ENCODE measurements around the gene SLC34A2.
"Not testable (repeated sequence)": the region's sequence is repeated elsewhere in the genome, so short reads cannot be mapped to it uniquely, and the experiment has no call there.

The SLC34A2 gene, protein sequence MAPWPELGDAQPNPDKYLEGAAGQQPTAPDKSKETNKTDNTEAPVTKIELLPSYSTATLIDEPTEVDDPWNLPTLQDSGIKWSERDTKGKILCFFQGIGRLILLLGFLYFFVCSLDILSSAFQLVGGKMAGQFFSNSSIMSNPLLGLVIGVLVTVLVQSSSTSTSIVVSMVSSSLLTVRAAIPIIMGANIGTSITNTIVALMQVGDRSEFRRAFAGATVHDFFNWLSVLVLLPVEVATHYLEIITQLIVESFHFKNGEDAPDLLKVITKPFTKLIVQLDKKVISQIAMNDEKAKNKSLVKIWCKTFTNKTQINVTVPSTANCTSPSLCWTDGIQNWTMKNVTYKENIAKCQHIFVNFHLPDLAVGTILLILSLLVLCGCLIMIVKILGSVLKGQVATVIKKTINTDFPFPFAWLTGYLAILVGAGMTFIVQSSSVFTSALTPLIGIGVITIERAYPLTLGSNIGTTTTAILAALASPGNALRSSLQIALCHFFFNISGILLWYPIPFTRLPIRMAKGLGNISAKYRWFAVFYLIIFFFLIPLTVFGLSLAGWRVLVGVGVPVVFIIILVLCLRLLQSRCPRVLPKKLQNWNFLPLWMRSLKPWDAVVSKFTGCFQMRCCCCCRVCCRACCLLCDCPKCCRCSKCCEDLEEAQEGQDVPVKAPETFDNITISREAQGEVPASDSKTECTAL

DNA sequence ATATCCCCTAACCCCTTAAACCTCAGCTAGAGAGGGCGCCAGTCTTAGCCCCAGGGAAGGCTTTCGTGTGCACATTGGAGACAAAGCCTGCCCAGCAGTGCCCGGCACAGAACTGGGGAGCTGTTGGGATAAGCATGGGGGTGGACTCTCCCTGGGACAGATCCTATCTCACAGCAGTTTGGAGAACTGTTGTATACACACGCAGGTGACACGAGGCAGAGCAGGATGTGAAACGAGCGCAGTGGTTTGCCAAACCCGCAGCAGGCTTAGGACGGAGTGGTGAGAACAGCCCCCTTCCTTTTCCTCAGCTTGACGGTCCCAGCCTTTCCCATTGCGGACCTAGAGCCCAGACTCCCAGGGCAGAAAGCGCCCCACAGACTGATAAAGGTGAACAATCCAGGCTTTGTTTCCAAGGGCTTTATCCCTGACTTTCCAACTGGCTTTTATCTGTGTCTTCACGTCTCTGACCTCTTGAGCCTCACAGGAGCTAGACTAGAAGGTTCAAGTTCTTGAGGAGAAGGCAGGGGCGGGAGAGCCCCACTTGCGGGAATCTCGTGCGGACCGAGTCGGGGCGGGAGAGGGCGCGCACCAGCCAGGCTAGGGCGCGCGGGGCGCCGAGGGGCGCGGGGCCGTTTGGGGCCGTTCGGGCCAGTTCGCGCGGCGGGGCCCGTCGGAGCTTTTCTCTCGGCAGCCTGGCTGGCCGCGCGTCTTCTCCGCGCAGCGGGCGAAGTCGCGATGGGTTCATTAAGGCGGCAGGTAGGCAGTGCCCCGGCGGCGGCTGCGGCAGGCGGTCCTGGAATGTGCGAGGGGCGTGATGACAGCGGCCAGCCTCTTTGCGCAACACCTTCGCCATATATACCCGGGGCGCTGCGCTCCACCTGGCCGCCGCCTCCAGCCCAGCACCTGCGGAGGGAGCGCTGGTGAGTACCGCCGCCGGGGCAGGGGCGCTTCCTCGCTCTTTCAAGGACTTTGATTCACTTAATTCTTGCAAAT is at the start of gene SLC34A2:
Gene SLC34A2, plus strand, starts transcription at position 881 of the 993 bp plus-strand sequence. CDS start 6,650 bp downstream, outside the sequence.
- no peak for DNase-seq

DNA sequence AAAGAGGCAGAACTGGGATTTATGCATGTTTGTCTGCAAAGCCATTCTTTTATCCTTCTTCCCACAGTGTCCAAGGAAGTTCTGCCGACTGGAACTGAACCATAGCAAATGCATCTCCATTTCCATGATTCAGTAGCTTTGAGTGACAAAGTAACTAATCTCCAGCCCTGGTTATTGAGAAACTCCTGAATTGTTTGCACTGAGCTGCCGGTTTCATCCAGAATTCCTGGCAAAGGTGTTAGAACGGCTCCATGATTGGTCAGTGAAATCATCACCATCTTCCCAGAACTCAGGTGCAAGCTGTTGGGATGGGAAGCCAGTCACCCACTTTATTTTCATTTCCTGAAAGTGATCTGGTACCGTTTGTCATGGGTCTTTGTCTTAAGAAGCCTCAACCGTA is 47.0 kb upstream of the SLC34A2 start:
- no peak for DNase-seq

DNA sequence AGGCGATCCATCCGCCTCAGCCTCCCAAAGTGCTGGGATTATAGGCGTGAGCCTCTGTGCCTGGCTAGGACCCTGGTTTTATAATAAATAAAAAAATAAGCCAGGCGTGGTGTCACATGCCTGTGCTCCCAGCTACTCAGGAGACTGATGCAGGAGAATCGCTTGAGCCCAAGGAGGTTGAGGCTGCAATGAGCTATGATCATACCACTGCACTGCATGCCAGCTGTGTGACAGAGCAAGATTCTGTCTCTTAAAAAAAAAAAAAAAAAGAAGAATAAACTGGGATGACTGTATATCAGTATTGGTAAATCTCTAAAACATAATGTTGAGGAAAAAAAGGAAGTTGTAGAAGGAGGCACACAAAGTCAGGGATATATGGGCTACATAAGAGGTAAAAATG is 45.7 kb upstream of the SLC34A2 start:
- no peak for DNase-seq

DNA sequence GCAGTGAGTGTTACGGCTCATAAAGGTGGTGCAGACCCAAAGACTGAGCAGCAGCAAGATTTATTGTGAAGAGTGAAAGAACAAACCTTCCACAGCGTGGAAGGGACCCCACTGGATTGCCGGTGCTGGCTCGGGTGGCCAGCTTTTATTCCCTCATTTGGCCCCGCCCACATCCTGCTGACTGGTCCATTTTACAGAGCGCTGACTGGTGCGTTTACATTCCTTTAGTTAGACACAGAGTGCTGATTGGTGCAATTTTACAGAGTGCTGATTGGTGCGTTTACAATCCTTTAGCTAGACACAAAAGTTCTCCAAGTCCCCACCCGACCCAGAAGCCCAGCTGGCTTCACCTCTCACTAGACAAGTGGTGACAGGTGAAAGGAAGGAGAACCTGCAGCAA is 42.0 kb upstream of the SLC34A2 start:
- not testable (repeated sequence) for DNase-seq

DNA sequence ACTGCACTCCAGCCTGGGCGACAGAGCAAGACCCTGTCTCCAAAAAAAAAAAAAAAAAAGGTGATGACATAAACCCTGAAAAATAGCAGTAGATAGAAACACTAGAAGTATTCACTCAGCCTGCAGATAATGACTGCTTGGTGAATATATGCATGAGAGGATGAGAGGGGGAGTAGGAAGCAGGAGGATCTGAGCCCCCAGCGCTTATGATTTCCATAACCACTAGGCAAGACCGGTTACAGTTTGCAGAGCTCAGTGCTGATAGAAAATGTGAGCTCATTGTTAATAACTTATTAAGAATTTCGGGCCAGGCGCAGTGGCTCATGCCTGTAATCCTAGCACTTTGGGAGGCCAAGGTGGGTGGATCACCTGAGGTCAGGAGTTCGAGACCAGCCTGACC is 40.8 kb upstream of the SLC34A2 start:
- no peak for DNase-seq

DNA sequence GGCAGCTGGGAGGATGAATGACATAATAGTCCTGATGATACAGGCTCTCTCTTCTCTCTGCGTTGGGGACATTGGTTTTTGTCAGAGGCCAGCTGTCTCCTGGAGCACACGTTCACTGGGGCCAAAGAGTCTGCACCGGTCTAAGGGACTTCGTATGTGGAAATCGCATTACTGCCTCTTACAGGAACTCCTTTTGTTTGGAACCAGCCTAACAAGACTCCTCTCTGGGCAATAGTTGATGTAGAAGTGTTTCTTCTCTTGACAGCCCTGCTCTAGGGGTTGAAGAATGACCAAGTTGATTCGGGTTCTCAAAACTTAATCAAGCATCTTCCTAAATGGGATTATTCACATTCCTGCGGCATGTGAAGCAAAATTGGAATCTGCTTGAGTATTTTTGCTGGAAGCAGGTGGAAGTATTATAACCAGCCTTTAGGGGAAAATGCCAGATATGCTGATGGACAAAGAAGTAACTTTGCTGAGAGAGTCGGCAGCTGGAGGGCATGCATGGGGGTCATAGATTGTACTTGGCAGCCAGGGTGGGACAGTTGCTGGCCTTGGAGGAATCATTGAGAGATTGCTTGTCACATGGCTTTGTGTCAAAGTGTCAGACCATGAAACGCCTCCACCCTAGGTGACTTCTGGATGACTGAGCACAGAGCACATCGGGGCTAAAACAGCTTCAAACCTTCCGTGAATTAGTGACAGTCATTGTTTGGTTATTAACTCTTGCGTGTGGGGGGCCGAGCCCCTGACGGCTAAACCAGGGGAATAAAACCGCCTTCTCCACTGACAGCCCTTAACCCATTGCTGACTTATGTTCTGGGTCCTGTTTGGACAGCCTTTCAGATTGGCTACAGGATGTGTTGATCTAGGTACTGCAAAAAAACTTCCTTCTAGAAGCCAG is 34.4 kb upstream of the SLC34A2 start:
- no peak for DNase-seq

DNA sequence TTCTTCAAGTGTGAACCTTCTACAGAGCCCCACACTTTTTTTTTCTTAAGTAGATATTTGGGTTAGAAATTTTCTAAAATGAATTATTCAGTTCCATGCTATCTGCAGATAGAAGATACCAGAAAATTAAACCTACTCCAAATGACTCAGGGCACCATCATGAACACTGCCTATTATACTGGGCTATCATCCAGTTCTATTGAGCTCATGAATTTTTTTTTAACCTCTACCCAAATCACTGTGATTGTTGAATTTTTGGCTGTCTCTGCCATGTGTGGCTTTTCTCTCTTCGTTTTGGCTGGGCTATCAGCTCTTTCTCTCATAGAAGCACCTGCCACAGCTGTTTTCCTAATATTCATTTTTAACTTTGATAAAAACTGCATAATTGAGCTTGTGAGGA is 31.0 kb upstream of the SLC34A2 start:
- no peak for DNase-seq

DNA sequence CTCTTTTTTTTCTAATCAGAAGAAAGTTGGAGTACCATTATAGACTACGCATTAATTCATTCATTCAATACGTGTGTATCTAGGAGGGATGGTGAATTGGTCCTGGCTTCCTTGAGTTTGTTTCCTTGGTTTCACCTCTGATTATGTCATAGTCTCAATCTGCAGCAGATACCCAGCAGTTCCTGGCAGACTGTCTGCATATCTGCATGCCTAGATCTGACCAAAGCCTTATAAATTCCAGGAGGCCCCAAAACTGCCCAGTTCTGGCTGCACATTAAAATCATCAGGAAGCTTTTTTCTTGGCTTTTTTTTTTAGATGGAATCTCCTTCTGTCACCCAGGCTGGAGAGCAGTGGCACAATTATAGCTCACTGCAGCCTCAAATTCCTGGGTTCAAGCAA is 27.2 kb upstream of the SLC34A2 start:
- no peak for DNase-seq

DNA sequence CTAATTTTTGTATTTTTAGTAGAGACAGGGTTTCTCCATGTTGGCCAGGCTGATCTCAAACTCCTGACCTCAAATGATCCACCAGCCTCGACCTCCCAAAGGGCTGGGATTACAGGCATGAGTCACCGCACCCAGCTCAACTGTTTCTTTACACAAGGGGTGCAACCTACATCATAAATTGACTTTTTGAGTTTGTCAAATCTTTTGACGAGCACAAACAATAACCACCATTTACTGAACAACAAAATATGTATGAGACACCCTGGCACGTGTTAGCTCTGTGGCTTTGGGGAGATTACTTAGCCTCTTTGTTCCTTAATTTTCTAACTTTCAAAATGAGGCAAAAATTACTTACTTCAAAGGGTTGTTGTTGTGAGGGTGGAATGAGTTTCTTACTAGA is 23.5 kb upstream of the SLC34A2 start:
- DNase-seq, result no peak

DNA sequence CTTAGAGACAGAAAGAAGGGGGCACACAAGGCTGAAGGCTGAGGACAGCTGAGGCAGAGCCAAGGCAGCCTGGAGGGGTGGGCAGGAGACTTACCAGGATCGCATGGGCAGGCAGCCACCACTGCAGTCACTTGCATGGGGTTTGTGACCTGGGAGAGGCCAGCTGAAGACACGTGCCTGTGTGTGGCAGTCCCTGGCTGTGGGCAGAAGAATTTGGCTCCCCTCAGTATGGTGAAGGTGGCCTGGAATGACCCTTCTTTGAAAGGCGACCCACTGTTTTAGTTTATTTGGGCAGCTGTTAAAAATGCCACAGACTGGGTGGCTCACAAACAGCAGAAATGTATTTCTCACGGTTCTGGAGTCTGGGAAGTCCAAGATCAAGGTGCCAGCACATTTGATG is 22.1 kb upstream of the SLC34A2 start:
- no peak for DNase-seq

DNA sequence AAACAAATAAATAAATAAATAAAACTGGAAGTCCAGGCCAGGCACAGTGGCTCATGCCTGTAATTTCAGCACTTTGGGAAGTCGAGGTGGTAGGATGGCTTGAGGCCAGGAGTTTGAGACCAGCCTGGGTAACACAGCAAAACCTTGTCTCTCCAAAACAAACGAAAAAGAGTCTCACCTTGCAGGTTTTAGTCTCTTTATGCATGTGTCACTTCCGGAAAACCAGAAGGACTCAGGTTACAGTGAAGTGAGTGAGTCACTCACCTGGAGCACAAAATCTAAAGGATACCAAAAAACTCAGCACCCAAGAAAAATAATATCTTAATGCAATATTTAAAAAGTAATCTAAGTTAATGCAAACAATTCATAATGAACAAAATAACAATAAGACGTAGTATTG is 20.1 kb upstream of the SLC34A2 start:
- DNase-seq, result no peak

DNA sequence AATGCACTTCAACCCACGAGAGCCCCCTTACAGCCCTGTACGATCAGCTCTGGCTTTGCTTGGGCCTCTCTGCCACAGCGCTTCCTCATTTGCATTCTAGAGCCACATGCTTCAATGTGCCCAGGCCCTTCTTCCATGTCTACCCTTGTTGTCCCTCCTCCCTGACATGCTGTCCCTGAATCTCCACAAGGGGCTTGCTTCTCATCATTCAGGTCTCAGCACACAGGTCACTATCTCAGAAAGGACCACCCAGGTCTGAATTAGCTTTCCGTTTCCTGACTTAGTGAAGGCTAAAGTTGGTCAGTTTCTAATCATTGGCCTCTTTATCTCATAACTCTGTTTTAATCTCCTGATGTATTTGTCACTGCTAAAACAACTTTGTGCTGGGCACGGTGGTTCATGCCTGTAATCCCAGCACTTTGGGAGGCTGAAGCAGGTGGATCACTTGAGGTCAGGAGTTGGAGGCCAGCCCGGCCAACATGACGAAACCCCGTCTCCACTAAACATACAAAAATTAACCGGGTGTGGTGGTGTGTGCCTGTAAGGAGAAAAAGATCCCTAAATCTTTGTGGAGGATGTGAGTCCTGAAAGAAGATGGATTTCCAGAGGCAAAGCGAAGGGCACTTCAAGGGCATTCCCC is 17.9 kb upstream of the SLC34A2 start:
- no peak for DNase-seq

DNA sequence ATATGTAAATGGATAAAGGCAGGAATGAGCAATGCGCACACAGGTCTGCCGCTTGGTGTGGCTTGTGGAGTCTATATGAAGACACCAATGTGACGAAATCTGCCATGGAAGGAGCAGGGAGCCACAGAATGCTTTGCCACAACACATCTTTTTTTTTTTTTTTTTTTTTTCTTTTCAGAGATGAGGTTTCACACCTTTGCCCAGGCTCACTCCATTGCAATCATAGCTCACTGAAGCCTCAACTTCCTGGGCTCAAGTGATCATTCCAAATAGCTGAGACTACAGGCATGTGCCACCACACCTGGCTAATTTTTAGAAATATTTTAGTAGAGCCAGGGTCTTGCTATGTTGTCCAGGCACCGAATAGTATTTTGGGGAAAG is 17.4 kb upstream of the SLC34A2 start:
- no peak for DNase-seq

DNA sequence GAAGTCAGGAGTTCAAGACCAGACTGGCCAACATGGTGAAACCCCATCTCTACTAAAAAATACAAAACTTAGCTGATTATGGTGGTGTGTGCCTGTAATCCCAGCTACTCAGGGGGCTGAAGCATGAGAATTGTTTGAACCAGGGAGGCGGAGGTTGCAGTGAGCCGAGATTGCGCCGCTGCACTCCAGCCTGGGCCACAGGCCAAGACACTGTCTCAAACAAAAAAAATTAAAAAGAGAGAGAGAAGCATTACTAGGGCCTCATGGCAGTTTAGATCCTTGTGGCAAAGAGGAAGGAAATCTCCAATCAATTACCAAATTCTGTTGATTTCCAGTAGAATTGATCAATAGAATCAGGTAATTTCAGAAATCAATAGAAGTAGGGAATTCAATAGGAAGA is 16.8 kb upstream of the SLC34A2 start:
- DNase-seq, result no peak

DNA sequence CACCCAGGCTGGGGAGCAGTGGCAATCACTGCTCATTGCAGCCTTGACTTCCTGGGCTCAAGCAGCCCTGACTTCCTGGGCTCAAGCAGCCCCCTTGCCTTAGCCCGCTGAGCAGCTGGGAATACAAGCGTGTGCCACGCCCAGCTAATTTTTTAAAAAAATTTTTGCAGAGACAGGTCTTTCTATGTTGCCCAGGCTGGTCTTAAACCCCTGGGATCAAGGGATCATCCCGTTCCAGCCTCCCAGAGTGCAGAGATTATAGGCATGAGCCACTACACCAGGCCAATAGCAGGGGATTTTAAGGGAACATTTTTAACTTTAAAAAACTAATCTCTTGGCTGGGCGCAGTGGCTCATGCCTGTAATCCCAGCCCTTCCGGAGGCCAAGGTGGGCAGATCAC is 5.3 kb upstream of the SLC34A2 start:
- no peak for DNase-seq

DNA sequence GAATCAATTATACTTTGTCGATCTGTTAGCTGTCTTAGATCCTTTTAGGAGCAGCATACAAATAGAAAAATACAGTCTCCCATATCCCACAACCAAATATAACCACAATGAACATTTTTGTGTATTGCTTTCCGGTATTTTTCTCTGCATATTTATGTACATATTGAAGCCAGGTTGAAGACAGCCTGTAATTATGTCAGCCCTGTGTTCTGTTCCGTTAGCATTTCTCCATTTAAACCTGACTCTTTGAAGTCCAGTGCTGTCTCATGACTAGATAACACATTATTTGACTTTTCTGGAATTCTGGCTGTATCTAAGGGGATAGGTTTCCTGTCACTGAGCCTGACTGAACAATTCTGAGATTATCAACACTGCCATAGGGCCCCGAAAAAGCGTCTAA is 4.0 kb upstream of the SLC34A2 start:
- DNase-seq, result no peak

DNA sequence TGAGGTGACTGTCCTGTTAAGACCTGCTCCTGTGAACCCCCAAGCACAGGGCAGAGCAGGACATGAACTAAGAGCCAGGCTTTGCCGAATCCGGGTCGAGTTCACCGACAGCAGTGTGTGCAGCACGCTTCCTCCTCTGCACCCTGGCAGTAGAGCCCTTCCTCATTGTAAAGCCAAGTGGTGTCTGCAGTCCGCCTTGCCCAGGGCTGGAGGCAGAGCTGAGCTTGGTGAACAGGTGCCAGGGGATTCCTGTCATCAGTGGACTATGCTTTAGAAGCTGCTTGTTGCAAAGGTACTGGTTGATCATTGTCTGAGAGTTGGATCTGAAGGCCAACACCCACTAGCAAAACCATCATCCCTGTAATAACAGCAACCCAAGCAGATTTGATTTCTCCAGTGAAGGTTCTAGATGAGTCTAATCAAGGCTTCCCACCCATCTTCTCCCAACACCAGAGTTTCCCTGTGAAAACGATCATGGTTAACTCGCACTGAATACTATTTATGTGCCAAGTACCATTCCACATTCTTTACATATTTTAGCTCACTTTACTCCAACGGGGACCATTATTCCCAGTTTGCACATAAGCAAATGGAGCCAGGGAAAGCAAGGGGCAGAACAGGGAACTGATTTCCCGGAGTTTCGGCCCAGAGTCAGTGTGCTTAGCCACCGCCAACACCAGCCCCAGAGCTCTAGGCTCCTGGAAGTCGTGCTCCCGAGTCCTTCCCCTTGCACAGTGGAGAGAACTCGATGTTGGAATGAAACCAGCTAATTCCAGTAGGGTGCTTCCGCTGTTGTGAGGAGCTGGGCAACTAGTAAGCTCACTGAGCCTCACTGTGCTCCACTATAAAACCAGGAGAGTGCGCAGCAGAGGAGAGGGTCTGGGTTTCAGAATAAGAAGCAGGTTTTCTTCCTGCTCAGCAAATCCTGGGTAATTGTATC is 1.4 kb upstream of the SLC34A2 start:
- no peak for DNase-seq

DNA sequence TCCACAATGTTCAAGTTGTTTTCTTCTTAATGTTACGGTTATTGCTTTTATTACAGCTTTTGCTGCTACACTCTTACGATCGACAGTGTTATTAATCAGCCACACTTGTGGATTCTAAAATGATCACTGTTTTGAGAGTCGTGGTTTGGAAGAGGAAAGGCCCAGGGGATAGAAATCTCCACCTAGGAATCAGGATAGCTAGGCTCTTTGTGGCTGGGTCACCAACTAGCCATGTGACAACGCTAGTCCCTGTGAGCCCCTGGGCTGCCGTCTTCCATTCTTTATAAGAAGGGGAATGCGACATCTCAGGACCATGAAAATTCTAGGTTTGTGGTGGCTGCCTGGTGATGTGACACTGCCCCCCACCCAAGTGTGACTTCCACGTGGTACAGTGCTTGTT is 380 bp downstream of the SLC34A2 start:
- no peak for DNase-seq

DNA sequence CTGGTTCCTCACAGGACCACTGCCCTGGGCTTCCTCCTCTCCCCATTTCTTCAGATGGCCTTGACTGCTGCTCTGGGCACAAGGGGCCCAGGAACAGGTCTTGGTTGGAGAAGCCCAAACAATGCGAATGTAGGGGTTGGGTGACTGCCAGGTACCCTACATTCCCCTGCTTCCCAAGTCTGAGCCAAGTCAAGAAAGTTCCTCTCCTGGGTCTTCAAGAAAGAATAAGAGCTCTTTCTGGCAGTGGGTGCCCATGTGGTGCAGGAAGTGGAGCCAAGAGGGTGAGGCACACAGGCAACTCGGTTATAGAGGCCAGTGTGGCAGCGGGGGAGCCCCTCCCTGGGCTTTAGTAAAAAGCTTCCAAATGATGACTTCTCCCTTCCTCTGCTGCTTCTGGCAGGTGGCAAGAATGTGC is 2.7 kb downstream of the SLC34A2 start:
- no peak for DNase-seq

DNA sequence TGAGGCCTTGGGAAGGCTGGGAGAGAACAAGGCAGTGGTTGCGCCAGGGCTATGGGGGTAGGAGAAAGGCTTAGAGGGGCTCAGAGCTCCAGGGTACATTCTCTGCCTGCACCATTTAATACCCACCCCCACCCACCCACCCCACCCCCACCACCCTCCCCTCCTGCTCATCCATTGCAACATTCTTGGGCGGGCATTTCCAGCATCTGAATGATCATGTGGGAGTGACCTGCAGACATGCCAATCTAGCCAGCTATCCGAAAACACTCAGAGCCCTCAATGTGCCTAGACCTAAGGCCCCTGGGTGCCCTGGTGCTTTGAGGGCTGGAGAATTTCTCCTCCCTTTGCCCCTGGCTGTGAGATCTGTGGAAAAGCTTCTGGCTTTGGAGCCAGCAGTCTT is 3.1 kb downstream of the SLC34A2 start:
- no peak for DNase-seq

DNA sequence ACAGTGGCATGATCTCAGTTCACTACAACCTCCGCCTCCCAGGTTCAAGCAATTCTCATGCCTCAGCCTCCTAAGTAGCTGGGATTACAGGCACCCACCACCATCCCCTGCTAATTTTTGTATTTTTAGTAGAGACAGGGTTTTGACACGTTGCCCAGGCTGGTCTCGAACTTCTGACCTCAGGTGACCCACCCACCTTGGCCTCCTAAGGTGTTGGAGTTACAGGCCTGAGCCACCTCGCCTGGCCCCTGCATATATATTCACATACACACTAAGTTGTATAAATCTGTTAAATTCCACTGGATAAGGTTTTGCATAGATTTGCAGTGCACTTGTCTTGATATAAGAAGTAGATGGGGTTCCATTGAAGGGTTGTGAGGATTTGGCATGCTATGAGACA is 5.8 kb downstream of the SLC34A2 start:
- not testable (repeated sequence) for DNase-seq
